ENCODE results near the gene FXYD2. TPM values are rescaled to one million over a fixed set of nuclear protein-coding genes. Genes with fewer than 3 reads are reported as not detected.

The FXYD2 gene
- total and polyA plus RNA-seq, 2 of the 4 experiments (the other 2 are of a cell fraction), result 0.09 TPM; not detected in 1

DNA sequence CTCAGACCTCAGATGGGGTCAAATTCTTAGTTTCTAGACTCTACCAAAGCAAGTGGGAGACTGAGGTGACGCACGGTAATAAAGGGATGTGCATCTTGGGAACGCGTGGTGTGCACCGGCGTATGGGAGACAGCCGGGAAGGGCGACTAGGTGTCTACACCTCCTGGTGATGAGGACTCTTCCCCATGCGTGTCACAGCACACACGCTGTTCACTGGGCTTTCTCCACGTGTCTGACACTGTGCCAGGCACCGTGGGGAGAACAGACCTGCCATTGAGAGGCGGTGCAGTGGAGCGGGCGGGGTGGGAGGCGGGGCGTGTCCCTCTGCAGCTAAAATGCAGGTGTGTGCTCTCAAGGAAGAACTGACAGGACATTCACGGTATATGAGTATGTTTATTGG lies 46.6 kb upstream of the FXYD2 start:
- Histone ChIP-seq H2BK120ac (ENCODE audit: low read depth, low read length) (no peak overlapping the region), H4K91ac (ENCODE audit: insufficient read depth, low read depth, low read length) (no peak overlapping the region), H3K56ac (ENCODE audit: extremely low read depth, insufficient read depth, low read length) (no peak overlapping the region), H3K4me2 (ENCODE audit: low read depth, low read length) (no peak overlapping the region), H3K9me3 (ENCODE audit: control insufficient read depth, insufficient read depth, low read length) (no peaks in the 10 kb centered on the region), H3K9ac (ENCODE audit: low read depth, low read length) (no peak overlapping the region), H4K20me1 (ENCODE audit: insufficient read depth, low read length) (no peaks in the 10 kb centered on the region), H4K8ac (ENCODE audit: low read depth in 2 of 2, low read length in 2 of 2) (no peak overlapping the region), H2BK5ac (ENCODE audit: low read depth, low read length, poor library complexity, severe bottlenecking) (no peak overlapping the region), H3K23ac (ENCODE audit: low read depth, low read length) (no peak overlapping the region), H3K4me1 (ENCODE audit: control insufficient read depth, insufficient read depth, low read length) (no peaks in the 10 kb centered on the region), H3K27me3 (ENCODE audit: control insufficient read depth, insufficient read depth, low read length) (peaks cover 40% of the 10 kb centered on the region), H2AK5ac (ENCODE audit: low read depth, low read length) (no peak overlapping the region), H2AK9ac (replicated peaks; ENCODE audit: low read depth, low read length, poor library complexity) (no peak overlapping the region), H3K4me3 (ENCODE audit: insufficient read depth, low read depth, low read length) (no peak overlapping the region), H4K5ac (ENCODE audit: low read depth, low read length) (no peak overlapping the region), H3K18ac (ENCODE audit: low read depth, low read length) (no peak overlapping the region), H2BK15ac (ENCODE audit: low read depth, low read length) (no peak overlapping the region), H3K4ac (ENCODE audit: low read depth, low read length) (no peak overlapping the region), H3K14ac (replicated peaks; ENCODE audit: low read depth, low read length) (no peak overlapping the region), H3K9me1 (ENCODE audit: insufficient read depth, low read length) (no peaks in the 10 kb centered on the region), H3K27ac (ENCODE audit: insufficient read depth, low read length) (no peak overlapping the region), H3K79me1 (ENCODE audit: low read depth in 1 of 2, low read length in 2 of 2) (no peaks in the 10 kb centered on the region), H2AFZ (replicated peaks; ENCODE audit: low read length, poor library complexity) (no peak overlapping the region), H3K36me3 (ENCODE audit: control insufficient read depth, insufficient read depth, low read length) (no peaks in the 10 kb centered on the region), H2BK20ac (ENCODE audit: low read depth, low read length) (no peak overlapping the region)
- WGBS, 2 experiments (ENCODE audit: extremely low coverage in 2 of 2, insufficient read length in 1 of 2), result 84% methylated on average over 14 of the region's 18 CpGs; no CpG with 5 or more reads in 1 of the 2 experiments
- BruUV-seq (replicated peaks), result no TSS peak
- in situ Hi-C loops (cut with MboI; ENCODE audit: low sequenced_read_pairs) (no loop called here), intact Hi-C loops (cut with micrococcal nuclease) (no loop called here), dilution Hi-C loops (cut with HindIII; ENCODE audit: low sequenced_read_pairs, unreplicated experiment) (no loop called here)
- CTCF ChIA-PET, result no interaction called here
- TF ChIP-seq, protein P1, sequence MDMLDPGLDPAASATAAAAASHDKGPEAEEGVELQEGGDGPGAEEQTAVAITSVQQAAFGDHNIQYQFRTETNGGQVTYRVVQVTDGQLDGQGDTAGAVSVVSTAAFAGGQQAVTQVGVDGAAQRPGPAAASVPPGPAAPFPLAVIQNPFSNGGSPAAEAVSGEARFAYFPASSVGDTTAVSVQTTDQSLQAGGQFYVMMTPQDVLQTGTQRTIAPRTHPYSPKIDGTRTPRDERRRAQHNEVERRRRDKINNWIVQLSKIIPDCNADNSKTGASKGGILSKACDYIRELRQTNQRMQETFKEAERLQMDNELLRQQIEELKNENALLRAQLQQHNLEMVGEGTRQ (IDR thresholded peaks at IDR 0.05; ENCODE audit: low read depth, low read length), result no peak
- no peak for ATAC-seq (ENCODE audit: low read depth)
- POLR2A ChIA-PET (ENCODE audit: unreplicated experiment), result interaction anchor here (0.6 kb wide), 1 partner anchor 208 kb away, joined by 5 read pairs; no protein-coding TSS in a partner anchor
- DNase-seq, result no peak

All from IMR-90 (cell line).